Measurements from ENCODE around the gene LCE2B.

Gene LCE2B

DNA sequence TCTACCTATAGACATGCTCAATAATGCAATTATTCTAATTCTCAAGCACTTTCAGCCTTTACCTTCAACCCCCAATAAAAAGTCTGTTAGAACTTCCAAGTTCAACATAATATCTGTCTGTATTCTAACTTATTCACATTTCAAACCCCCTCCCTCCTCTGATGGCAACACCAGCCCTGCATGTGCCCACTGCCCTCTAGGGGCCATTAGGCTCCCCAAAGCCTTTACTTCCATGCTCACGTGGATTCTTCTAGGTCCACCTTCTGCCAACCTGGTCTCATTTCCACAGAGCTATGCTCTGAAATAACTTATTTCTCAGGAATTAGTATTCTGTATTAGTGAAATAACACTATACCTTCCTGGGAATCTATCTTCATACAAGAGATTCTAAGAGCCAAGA, 49.7 kb downstream of the LCE2B start:
- Histone ChIP-seq H3K36me3 (ENCODE audit: control insufficient read depth in 1 of 2, insufficient read depth in 2 of 2, low read length in 2 of 2) (no peaks in the 10 kb centered on the region), H3K9me3 (ENCODE audit: control insufficient read depth in 1 of 2, low read length in 2 of 2) (no peaks in the 10 kb centered on the region), H3K27ac (ENCODE audit: low read length) (no peak overlapping the region), H3K27me3 (ENCODE audit: low read depth, low read length) (no peaks in the 10 kb centered on the region), H3K4me1 (ENCODE audit: control insufficient read depth in 1 of 2, insufficient read depth in 2 of 2, low read length in 2 of 2) (no peaks in the 10 kb centered on the region), H3K4me3 (ENCODE audit: low read depth in 1 of 2, low read length in 2 of 2) (no peak overlapping the region)
